ENCODE measurements around the gene SPG11.
"Not testable (repeated sequence)": the region's sequence is repeated elsewhere in the genome, so short reads cannot be mapped to it uniquely, and the experiment has no call there.

Gene SPG11

DNA sequence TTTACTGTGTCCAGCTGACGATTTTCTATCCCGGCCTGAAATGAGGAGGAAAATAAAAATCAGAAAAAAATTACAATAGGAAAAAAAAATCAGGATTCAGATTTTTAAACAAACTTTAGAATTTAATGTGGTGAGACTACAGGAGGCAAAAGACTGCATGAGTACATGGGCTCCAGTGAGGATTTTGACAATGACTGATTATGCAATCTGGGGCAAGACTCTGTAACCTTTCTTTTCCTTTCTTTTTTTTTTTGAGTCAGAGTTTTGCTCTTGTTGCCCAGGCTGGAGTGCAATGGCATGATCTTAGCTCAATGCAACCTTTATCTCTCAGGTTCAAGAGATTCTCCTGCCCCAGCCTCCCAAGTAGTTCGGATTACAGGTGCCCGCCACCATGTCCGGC lies 29.9 kb downstream of the SPG11 start:
- DNase-seq (ENCODE audit: low read depth in 2 of 2) = no peak

DNA sequence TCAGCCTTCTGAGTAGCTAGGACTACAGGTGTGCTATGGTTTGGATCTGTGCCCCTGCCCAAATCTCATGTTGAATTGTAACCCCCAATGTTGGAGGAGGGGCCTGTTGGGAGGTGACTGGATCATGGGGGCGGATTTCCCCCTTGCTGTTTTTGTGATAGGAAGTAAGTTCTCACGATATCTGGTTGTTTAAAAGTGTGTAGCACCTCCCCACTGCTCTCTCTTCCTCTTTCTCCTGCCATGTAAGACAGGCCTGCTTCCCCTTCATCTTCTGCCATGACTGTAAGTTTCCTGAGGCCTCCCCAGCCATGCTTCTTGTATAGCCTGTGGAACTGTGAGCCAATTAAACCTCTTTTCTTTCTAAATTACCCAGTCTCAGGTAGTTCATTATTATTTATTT lies 38.2 kb downstream of the SPG11 start:
- DNase-seq (ENCODE audit: low read depth in 2 of 2) = not testable (repeated sequence)

DNA sequence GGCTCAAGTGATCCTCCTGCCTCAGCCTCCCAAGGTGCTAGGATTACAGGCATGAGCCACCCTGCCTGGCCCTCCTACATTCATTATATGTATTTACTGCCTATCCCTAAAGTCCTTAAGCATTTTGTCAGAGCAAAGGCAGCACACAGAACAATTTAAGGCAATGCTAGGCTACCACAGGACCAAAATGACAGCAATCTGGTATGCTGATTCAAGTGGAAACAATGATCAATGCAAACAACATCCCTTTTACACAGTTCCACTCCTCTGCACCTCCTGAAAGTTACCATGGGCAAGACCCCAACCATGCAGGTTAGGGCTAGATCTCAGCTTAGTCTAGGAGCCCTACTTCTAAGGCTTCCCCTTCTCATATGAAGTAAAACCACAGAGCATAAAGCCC lies 40.3 kb downstream of the SPG11 start:
- no peak for DNase-seq (ENCODE audit: low read depth in 2 of 2)

DNA sequence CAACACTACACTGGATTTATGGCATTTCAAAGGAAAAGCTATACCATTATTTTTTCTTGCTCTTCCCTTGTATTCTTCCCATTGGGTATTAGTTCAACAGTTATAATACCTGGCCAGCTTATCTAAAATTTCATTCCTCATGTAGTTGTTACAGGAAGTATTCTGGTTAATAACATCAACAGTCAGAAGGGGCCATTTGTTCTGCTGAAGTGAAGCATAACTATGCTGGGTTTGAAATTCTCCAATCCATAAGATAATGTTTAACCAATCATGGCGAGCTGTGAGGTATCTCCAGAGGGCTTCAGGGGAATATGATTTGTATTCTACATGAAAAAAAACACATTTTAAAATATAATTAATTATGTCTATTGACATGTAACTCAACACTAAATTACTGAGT lies 43.4 kb downstream of the SPG11 start:
- no peak for DNase-seq (ENCODE audit: low read depth in 2 of 2)

DNA sequence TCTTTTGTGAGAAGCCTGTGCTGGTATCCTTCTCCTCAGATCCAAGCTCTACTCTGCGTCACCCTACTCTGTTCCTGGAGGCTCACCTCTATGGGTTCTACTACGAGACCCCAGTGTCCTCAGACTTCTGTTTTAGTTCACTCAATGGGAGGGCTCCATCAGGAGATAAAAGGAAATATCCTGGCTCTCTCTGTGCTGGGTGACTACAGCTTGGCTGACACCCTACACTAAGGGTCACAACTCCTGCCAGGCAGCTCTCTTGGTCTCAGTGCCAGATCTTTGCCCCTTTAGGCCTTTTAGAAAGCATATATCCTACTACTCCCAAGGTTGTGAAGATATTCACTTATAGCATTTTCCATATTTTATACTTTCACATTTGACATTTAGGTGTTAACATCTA lies 46.5 kb downstream of the SPG11 start:
- no peak for DNase-seq (ENCODE audit: low read depth in 2 of 2)

DNA sequence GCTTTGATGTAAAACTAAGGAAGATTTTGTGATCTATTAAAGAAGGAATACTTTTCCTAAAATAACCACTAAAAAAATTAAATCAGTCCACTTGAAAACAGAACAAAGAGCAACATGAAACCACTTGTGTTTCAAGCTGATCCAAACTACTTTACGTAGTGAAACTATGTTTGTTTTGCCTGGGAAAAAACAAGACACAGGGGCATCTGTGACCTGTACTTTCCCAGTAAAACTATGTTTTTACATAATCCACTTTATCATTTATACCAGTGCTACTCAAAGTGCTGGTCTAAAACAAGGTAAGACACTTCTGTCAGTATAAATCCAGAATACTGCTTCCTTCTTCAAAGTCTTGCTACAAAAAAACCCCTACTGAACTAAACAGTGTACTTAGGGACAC lies 56.7 kb downstream of the SPG11 start:
- no peak for DNase-seq (ENCODE audit: low read depth in 2 of 2)

DNA sequence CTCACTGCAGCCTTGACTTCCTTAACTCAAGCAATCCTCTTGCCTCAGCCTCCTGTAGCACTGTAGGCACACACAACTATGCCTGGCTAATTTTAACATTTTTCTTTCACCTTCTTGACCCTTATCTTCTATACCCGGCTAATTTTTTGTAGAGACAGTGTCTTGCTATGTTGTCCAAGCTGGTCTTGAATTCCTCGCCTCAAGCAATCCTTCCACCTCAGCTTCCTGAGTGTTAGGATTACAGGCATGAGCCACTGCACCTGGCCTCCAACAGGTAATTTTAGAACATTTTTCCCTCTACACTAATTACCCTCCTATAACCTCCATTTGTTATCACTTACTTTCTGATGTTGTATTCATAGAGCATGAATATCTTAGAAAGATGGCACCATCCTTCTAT lies 60.3 kb downstream of the SPG11 start:
- DNase-seq (ENCODE audit: low read depth in 2 of 2) = no peak

DNA sequence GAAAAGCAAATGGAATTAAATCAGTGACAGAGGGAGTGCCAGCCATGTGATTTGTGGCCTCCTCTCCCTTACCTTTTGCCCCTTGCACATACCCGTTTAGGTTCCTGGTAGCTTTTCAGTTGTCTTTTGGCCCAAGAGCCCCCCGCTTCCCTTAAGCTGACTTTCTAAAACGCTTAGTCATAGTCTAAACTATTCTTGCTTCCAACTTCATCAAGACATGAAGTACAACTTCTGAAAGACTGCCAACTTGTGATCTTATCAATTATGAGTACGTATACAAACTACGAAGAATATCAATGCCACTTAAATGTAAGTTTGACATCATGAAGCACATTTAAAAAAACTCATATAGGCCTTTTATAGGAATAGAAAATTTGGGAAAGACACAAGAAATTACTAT lies 64.6 kb downstream of the SPG11 start:
- DNase-seq (ENCODE audit: low read depth in 2 of 2) = no peak

DNA sequence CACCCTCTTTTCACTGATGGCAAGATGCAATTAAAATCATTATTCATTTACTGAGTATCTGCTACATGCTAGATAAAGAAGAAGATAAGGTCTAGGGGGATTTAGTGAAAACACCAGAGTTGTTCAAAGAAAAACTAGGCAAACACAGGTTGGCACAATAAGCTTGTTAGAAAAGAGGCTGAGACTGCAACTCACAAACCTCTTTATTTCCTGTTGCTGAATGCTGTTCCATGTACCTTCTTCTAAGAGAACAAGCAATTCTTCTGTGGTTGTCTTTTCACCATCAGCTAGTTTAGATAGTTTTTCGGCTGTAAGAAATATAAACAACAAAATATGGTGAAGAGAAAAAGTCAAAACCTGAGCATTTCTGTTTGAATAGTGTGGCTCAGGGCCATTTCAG lies 65.4 kb downstream of the SPG11 start:
- DNase-seq (ENCODE audit: low read depth in 2 of 2) = no peak

DNA sequence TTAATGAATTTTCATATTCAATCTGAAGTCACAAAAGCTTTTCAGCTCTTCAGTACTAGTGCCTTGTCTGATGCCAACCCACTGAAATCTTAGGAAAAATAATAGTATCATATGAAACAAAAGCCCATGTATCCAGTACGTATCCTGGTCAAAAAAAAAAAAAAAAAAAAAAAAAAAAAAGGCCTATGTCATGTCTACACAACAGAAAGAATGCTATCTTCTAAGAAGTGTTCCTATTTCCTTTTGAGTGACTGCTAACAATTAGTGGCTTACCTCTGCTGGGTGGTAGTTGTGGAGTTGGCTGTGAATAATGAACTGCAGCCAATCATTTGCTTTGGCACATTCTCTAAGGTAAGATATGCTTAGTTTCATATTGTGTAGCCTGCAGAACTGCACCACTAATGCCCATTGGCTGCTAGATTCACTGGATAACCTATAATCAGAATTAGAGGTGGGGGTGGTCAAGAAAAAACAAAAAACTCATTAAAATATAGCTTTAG lies 66.9 kb downstream of the SPG11 start:
- no peak for DNase-seq (ENCODE audit: low read depth in 2 of 2)

DNA sequence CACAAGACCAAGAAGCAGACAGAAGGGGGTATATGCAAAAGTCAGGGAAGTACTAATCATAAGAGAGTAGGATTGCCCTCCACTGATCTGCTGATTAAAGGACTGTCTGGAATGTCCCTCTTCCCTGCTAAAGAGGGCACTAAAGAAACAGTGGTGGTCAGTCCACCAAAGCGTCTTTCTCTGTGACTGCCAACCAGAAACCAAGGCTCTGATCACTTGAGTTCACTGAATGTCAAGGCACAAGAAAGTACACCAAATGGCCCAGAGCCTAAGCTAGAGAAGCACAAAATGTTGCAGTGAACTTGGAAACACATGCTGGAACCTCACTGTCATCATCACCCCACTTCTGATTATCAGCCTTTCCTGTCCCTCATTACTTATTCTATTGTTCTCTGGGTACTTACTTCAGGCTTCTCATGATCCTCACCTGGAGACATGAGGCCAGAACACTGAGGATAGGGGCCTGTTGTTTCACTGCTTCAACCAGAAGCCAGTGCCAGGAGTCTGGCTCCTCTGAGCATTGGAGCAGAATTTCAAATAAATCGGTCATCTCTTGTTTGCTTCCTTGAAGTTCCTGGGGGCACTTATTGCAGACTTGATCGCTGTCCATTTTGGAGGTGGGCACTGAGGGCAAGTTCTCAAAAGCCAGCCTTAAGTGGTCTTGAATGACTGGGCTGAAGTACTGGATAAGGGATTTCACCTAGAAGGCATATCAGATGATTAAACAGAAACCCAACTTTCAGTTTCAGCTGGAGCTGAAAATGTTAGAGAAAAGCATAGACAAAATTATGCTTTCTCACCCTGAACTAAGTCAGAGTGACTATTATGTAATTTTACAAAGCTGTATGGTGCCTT lies 67.6 kb downstream of the SPG11 start:
- no peak for DNase-seq (ENCODE audit: low read depth in 2 of 2)

DNA sequence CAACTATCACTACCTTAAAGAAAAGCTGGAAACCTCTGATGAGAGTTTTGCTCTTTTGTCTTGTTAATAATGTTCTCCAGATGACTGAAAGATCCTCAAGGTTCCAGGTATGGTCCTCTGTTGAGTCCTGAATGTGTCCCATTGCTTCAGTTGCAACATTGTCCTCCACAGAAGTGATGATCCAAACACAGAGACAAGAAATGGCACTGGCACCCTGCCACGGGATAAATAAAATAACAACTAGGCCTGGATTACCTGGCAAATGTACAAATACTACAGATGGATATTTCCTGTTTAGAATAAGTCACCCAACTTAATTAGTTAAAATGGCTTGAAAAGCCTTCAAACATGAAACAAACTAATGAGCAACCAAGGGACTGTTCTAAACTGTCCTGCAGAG lies 68.2 kb downstream of the SPG11 start:
- DNase-seq (ENCODE audit: low read depth in 2 of 2) = no peak

DNA sequence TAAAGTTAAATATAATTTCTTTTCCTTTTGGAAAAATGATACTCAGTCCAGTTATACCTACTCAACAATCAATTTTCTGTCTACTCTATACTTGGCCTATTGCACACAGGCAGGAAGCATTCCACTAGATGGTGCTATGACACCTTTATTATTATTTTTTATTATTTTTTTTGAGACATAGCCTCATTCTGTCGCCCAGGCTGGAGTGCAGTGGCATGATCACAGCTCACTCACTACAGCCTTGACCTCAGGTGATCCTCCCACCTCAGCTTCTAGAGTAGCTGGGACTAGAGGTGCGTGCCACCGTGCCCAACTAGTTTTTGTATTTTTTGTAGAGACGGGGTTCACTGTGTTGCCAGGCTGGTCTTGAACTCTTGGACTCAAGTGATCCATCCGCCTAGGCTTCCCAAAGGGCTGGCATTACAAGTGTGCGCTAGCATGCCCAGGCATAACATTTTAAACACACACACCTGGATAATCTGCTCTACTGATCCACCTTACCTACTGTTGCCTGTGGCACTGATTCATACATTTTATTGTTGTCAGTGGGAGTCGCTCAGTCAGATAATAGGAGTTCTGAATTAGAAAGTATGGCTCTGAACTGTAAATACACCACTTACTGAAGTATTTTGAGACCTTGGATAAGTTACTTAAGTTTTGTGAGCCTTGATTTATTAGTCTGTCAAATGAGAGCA lies 70.3 kb downstream of the SPG11 start:
- DNase-seq (ENCODE audit: low read depth in 2 of 2) = no peak

DNA sequence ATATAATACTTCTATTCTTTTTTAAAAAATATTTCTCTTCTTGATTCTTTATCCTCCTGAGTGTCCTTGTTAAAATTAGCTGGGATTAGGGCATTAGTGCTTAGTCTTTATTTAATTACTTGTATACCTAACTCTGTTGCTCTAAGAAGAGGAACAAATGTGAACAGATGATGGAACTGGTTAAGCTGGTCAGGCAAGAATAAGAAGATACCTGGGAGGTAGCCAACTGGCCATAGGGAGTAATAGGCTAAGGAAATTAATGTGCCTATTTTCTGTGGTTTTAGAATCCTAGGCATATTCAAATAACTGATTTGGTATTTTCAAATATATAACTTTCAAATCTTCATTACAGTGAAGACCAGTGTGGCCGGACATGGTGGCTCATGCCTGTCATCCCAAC lies 72.1 kb downstream of the SPG11 start:
- DNase-seq (ENCODE audit: low read depth in 2 of 2) = no peak

DNA sequence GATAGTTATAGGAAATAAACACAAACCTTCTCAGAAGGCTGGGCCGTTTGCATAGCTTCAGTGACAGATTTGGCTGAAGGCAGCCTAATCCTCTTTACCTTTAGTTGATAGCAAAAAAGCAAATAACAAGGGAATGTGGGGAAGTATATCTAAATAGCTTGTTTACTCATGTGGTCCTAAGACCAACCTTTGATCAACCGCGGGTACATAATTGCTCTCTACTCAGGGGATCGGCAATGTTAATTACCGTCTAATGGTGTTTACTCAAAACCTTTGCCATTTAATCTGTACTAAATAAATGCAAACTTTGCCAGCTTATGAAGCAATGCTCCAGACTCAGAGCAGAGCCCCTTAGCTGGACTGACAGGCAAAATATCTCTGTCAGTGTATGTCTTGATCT lies 74.9 kb downstream of the SPG11 start:
- DNase-seq (ENCODE audit: low read depth in 2 of 2) = no peak

DNA sequence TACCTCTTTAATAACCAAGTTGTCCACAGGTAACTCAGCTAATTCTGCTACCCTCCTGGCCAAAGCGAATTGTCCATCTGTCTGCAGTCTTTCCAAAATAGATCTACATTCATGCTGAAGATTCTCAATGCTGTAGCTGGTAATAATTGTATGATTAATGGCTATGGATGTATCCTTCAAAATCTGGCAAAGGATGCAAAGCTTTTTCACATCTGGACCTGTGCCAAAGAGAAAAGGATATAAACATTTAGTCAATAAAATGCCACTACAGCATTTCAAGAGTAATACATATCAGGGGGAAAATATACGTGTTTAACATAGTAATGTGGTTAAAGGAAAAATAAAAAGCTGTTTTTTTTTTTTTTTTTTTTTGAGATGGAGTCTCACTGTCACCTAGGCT lies 77.8 kb downstream of the SPG11 start:
- no peak for DNase-seq (ENCODE audit: low read depth in 2 of 2)

DNA sequence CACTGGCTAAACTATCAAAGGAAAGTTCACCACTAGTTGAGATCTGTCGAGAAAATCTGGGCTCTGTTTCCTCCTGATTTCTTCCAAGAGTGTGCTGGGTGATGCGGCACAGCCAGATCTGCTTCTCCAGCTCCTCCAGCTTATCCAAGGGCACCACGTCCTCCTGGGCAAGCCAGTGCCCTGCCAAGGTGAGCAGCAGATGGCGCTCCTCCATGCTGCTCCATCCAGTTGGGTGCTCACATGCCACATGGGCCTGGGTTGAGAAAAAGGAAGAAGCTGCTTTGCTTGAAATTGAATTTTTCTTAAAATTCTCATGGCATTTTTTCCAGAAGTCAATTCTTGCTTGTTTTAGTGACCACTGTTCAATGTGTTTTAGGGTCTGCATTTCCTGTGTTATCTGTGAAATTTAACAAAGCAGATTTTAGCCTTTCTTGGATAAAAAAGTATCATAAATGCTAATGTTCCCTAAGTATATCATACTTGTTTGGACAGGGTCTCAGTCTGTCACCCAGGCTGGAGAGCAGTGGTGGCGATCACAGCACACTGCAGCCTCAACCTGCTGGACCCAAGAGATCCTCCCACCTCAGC lies 79.2 kb downstream of the SPG11 start:
- peak; percentile 18 to 33 for DNase-seq (ENCODE audit: low read depth in 2 of 2)

DNA sequence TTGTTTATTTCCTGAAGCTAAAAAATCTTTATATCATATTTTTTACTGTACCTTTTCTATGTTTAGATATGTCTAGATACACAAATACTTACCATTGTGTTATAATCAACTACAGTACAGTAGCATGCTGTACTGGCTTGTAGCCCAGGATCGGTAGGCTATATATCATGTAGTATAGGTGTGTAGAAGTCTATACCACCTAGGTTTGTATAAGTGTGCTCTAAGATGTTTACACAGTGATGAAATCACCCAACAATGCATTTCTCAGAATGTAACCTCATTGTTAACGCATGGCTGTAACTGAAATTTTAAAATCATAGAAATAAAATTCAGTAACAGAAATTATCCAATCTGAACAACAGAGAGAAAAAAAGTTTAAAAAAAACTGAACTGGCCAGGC lies 83.4 kb downstream of the SPG11 start:
- DNase-seq (ENCODE audit: low read depth in 2 of 2) = no peak

DNA sequence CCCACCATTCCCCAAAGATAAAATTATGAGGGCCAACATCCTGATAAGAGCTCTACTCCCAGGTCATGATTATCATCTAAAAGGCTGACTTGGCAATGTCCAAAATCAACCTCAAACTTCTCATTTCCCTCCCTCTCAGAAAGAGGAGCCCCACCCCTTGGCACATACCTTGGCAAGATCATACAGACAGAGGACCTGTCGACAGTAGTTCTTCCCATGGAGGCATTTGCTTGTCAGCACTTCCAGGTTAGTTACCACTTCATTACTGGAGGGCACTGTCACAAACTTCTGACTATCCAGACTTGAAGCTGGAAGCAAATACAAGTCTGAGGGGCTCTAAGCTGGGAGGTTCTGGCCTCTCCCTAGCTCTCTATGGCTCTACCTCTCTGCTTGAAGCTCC lies 88.7 kb downstream of the SPG11 start:
- no peak for DNase-seq (ENCODE audit: low read depth in 2 of 2)

DNA sequence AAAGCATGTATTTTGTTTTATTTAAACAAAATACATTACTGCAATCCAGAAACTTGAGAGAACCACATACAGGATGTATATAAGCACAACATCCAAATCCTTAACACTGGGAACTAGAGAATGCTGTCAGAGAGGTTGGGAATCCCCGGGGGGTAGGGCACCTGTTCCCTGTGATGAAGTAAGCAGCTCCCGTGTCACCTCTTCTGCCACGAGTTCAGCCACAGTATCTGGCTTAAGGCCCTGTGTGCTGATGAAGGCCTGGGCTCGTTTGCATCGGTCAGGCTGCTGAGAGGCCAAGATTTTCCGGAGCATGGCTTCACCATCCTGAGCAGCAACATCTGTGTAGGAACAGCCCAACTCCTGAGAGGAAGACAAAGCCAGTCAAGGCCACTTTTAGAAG lies 90.1 kb downstream of the SPG11 start:
- DNase-seq (ENCODE audit: low read depth in 2 of 2) = no peak

DNA sequence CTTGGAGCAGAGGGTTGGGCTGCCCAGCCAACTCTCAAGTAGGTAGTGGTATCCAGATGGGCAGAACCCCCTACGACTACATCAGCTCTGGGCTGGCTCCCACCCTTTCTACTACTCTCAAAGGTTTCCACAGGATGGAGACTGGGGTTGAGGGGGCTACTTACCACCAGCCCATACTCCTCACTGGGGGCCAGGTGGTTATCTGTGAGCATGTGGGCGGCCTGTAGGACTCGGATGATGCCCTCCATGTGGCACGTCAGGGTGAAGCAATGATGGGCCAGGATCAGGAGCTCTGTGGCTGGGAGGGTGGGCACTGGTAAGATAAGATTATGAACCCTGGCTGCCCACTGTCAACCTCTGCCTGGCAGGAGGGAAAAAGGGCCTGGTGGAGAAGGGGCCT lies 93.1 kb downstream of the SPG11 start:
- no peak for DNase-seq (ENCODE audit: low read depth in 2 of 2)

DNA sequence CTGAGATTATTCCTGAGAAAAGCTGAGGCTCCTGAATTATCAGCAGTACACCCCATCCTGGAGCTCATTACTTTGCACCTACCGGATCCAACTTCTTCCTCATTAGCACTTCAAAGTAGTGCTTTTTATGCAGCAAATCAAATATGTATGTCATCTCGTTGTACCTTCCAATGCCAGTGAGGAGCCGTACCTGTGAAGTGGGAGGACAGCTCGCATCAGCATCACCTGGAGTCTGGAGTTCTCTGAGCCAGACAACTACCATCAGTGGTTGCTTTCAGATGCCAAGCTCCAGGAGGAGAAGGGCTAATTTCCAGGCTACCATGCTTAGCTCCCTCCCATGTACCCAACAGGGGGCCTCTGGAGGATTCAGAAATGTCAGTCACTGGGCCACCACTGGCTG lies 94.1 kb downstream of the SPG11 start:
- DNase-seq (ENCODE audit: low read depth in 2 of 2) = no peak

DNA sequence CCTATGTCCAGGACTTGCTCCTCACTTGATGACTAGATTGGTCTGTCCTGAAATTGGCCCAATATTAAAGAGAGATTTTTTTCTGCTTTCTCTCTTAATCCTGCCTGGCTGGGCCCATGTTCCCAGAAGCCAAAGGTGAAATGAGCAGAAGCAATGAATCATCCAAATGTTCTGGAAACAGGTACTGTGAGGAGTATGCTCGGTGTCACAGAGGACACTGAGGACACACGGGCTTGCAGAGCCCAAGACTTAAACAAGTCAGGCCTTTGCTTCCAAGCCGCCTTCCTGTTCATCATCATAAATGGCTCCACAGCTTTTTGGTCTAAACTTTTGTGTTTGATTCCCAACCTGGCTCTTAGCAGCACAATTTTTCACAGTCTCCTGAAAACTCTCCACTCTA lies 95.1 kb downstream of the SPG11 start:
- DNase-seq (ENCODE audit: low read depth in 2 of 2) = no peak
